ENCODE measurements around the gene RFNG. TPM values are rescaled to one million over a fixed set of nuclear protein-coding genes. Genes with fewer than 3 reads are reported as not detected.

RFNG gene
- total RNA-seq, 4 donors from 2014 or later, result 46.0 to 61.0 (median 50.8) TPM

DNA sequence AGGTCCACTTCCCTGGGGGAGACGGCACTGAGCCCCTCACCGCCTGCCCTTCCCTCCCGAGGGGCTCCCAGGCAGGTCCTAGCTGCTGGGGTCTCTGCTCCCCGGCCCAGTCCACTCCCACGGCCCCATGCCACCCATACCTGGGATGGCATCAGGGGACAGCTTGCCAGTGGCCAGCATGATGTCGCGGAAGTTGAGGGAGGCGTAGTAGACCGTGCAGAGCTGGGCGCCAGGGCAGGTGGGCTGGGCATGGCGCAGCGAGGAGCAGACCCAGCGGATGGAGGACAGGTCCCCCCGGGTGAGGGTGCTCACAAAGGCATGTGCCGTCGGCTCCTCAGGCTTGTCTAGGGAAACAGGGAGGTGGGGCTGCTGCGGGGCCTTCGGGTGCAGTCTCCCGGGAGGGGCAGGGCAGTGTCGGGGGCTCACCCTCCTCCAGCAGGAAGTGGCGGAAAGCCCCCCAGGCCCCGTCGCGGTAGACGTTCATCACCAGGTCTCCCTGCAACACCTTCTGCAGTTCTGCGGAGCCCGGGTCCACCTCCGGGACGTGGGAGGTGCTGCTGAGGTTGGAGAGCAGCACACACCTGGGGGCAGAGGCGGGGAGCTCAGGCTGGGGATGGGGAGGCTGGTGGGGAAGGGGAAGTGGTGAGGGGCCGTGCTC is 32.9 kb upstream of the RFNG start:
- TF ChIP-seq CTCF (IDR thresholded peaks at IDR 0.05) (no peak), POLR2A (IDR thresholded peaks at IDR 0.05) (no peak), POLR2AphosphoS5 (IDR thresholded peaks at IDR 0.05) (no peak), EP300 (IDR thresholded peaks at IDR 0.05) (no peak)
- DNase-seq (ENCODE audit: low spot score in 2 of 2), result no peak
- WGBS, result 95% methylated on average over 23 of the region's 31 CpGs
- H3K4me3 ChIP-seq, result no peak overlapping the region
- H3K9me3 ChIP-seq, result no peaks in the 10 kb centered on the region
- no peaks in the 10 kb centered on the region for H3K27me3 ChIP-seq
- H3K36me3 ChIP-seq, result peaks cover 100% of the 10 kb centered on the region
- no peaks in the 10 kb centered on the region for H3K4me1 ChIP-seq
- H3K27ac ChIP-seq, result no peak overlapping the region

GRCh38 chr17:82083533-82084359 is 32.1 kb upstream of the RFNG start:
- Histone ChIP-seq H3K27ac (no peak overlapping the region), H3K9me3 (no peaks in the 10 kb centered on the region), H3K36me3 (peaks cover 100% of the 10 kb centered on the region), H3K4me3 (no peak overlapping the region), H3K27me3 (no peaks in the 10 kb centered on the region), H3K4me1 (no peaks in the 10 kb centered on the region)
- 89% methylated on average over 14 of the region's 55 CpGs for WGBS
- DNase-seq (ENCODE audit: low spot score in 2 of 2), result no peak
- TF ChIP-seq CTCF (IDR thresholded peaks at IDR 0.05) (no peak), POLR2A (IDR thresholded peaks at IDR 0.05) (no peak), POLR2AphosphoS5 (IDR thresholded peaks at IDR 0.05) (no peak), EP300 (IDR thresholded peaks at IDR 0.05) (no peak)

GRCh38 chr17:82083009-82083408 is 31.4 kb upstream of the RFNG start:
- no peaks in the 10 kb centered on the region for H3K27me3 ChIP-seq
- peaks cover 99% of the 10 kb centered on the region for H3K36me3 ChIP-seq
- WGBS, result 80% methylated on average over 3 of the region's 24 CpGs
- H3K27ac ChIP-seq, result no peak overlapping the region
- no peaks in the 10 kb centered on the region for H3K9me3 ChIP-seq
- no peak overlapping the region for H3K4me3 ChIP-seq
- DNase-seq (ENCODE audit: low spot score in 2 of 2), result no peak
- peaks cover 4% of the 10 kb centered on the region for H3K4me1 ChIP-seq
- TF ChIP-seq EP300 (IDR thresholded peaks at IDR 0.05), result no peak
- TF ChIP-seq POLR2A (IDR thresholded peaks at IDR 0.05), result no peak
- TF ChIP-seq CTCF (IDR thresholded peaks at IDR 0.05), result no peak
- no peak for TF ChIP-seq POLR2AphosphoS5 (IDR thresholded peaks at IDR 0.05)

GRCh38 chr17:82082456-82082855 is 30.8 kb upstream of the RFNG start:
- DNase-seq (ENCODE audit: low spot score in 2 of 2), result no peak
- 90% methylated on average over 6 of the region's 19 CpGs for WGBS
- H3K27me3 ChIP-seq, result no peaks in the 10 kb centered on the region
- H3K27ac ChIP-seq, result no peak overlapping the region
- no peak for TF ChIP-seq POLR2AphosphoS5 (IDR thresholded peaks at IDR 0.05)
- no peak for TF ChIP-seq EP300 (IDR thresholded peaks at IDR 0.05)
- TF ChIP-seq POLR2A (IDR thresholded peaks at IDR 0.05), result no peak
- no peak for TF ChIP-seq CTCF (IDR thresholded peaks at IDR 0.05)
- no peaks in the 10 kb centered on the region for H3K9me3 ChIP-seq
- H3K4me3 ChIP-seq, result no peak overlapping the region
- peaks cover 4% of the 10 kb centered on the region for H3K4me1 ChIP-seq
- H3K36me3 ChIP-seq, result peaks cover 93% of the 10 kb centered on the region

DNA sequence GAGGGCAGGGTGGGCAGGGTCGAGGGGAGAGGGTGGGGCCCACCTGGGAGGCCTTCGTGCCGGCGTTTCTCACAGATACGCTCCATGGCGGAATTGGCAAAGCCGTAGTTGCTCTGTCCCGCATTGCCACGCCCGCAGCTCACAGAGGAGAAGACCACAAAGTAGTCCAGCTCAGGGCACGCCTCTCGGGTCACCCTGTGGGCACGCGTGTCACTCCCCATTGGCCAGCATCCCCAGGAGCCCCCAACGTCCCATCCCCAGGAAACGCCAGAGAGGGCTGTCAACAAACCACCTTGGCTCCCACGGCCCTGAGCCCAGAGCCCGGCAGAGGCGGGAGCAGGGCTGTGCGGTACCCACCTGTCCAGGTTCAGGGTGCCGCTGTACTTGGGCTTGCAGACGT is 30.4 kb upstream of the RFNG start:
- 100% methylated on average over 1 of the region's 22 CpGs for WGBS
- H3K4me3 ChIP-seq, result no peak overlapping the region
- H3K9me3 ChIP-seq, result no peaks in the 10 kb centered on the region
- no peak for TF ChIP-seq CTCF (IDR thresholded peaks at IDR 0.05)
- TF ChIP-seq EP300 (IDR thresholded peaks at IDR 0.05), result no peak
- no peak for TF ChIP-seq POLR2AphosphoS5 (IDR thresholded peaks at IDR 0.05)
- no peak for TF ChIP-seq POLR2A (IDR thresholded peaks at IDR 0.05)
- H3K27me3 ChIP-seq, result no peaks in the 10 kb centered on the region
- H3K36me3 ChIP-seq, result peaks cover 88% of the 10 kb centered on the region
- DNase-seq (ENCODE audit: low spot score in 2 of 2), result no peak
- H3K27ac ChIP-seq, result no peak overlapping the region
- H3K4me1 ChIP-seq, result peaks cover 4% of the 10 kb centered on the region

All from suprapubic skin (tissue), 4 donors.